NCI-H69 (cell line): ENCODE measurements around the gene C6orf15.

Experiments
- DNase-seq: peaks from one replicate; lab custom pipeline; 2025; lab: John Stamatoyannopoulos, UW

The C6orf15 gene

DNA sequence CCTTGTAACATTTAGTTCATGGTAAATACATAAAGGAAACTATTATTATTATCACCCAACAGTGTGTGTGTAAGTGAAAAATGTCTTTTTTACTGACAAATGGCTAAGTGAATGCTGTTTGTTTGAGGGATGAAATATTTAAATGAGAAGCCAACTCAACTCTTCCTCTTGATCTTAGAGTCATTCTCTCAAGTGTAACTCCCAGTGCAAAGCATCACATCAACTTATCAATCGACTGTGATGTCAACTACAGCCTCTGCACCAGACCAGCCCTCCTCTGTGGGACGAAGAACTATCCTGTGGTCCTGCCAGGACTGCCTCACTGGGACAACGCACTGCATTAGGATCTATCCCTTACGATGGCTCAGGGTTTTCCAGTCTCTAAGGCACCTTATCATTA, 5.3 kb downstream of the C6orf15 start:
- DNase-seq = no peak

GRCh38 chr6:31103136-31103535, 9.2 kb downstream of the C6orf15 start:
- no peak for DNase-seq

- DNase-seq = no peak
Observed at GRCh38 chr6:31098449-31098938, 13.9 kb downstream of the C6orf15 start.

GRCh38 chr6:31096656-31097055, 15.7 kb downstream of the C6orf15 start:
- DNase-seq = no peak

DNA sequence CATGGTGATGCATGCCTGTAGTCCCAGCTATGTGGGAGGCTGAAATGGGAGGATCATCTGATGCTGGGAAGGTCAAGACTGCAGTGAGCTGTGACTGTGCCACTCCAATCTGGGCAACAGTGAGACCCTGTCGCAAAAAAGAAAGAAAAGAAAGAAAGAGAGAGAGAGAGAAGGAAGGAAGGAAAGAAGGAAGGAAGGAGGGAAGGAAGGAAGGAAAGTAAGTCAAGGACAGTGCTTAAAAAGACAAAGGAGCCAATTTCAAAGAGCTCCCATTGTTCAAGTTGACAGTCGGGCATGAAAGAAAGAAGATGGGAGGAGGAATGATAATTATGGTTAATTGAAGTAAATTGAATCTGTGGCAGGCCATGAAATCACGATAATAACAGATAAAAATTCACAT, 16.2 kb downstream of the C6orf15 start:
- no peak for DNase-seq

GRCh38 chr6:31094389-31094881, 17.9 kb downstream of the C6orf15 start:
- peak; percentile 25 for DNase-seq

GRCh38 chr6:31092769-31093505, 19.4 kb downstream of the C6orf15 start:
- DNase-seq = no peak

- DNase-seq = no peak
Observed at GRCh38 chr6:31092238-31092637, 20.1 kb downstream of the C6orf15 start.

- no peak for DNase-seq
Observed at GRCh38 chr6:31091680-31092079, 20.7 kb downstream of the C6orf15 start.

GRCh38 chr6:31090973-31091364, 21.4 kb downstream of the C6orf15 start:
- DNase-seq = no peak

DNA sequence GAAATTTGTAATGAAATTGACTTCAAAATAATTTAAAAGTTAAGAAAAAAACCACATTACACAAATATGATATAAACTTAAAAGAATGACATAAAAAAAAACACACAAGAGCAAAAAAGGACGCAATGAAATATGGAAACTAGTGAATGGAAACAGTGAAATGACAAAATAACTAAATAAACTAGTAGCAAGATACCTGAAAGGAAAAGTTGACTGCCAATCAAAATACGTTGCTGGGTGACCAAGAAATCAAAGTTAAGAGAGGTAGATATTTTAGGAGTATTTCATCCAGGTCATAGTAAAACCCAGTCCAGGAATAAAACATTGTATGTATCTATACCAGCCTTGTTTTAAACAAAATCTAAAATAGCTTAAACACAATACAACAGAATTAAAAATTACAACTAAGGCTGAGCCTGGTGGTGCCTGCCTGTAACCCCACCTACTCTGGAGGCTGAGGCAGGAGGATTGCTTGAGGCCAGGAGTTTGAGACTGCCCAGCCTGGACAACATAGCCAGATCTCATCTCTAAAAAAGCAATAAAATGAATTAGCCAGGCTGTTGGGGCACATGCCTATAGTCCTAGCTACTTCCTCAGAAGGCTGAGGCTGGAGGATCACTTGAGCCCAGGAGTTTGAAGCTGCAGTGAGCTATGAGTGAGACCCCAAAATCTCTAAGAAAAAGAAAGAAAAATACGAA, 22.0 kb downstream of the C6orf15 start:
- DNase-seq = no peak

GRCh38 chr6:31087494-31088089, 24.8 kb downstream of the C6orf15 start:
- peak; percentile 84 for DNase-seq

DNA sequence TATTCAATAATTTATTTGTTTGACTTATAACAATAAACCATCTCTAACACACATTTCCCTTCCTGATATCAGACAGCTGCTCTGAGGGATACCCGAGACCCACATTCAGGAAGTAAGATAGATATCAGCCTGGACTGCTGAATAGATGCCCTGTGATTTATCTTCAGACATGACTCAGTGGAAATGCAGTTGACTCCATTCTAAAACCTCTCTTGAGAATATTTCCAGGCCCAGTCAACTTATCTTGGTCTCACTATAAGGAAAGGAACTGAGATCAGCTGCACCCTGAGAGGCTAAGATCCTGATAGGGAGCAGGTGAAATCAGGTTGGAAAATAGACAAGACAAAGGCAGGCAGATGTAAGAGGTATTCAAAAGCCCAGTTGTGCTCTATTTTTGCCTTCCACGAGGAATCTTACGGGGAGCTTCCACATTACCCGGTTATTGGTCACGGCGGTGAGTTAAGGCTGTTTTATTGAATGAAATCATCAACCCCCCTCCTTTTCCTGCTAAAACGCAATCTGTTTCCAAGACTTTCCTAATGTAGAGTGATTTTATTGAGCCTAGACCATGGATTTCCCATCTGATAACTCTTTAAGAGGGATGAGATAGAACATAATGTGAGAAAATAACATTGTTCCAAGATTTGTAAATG, 25.5 kb downstream of the C6orf15 start:
- DNase-seq = no peak

DNA sequence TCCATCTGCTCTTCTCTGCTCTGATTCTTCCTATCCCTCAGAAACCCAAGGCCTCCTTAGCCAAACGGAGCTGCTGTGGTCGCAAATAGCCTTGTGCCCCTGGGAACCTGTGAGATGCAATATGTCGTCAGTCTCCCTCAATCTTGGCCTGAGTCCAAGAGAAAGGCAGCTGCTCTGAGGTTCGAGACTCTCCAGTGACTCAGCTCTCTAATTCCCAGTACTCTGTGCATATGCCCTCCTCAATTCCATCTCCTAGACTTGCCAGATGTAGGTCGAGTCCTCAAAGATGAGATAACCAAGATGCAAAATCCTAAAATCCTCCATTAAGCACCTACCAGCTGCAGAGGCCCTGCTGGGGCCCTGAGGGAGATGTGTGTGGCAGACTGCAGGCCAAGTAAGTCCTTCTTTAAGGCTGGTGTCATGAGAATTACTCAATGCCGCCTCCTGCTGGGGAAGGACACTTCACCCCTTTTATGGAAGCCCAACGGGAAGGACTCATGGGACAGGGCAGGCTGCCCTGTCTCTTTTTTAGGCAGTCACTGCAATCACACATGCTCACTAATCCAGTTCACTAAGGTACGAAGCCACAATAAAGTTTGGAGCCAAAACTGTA, 28.5 kb downstream of the C6orf15 start:
- peak; percentile 86 for DNase-seq

- no peak for DNase-seq
Observed at GRCh38 chr6:31081872-31082271, 30.5 kb downstream of the C6orf15 start.

- DNase-seq = peak; percentile 75
Observed at GRCh38 chr6:31079656-31080261, 32.6 kb downstream of the C6orf15 start.

GRCh38 chr6:31076611-31077010, 35.8 kb downstream of the C6orf15 start:
- peak; percentile 14 for DNase-seq

GRCh38 chr6:31075528-31075927, 36.8 kb downstream of the C6orf15 start:
- no peak for DNase-seq

DNA sequence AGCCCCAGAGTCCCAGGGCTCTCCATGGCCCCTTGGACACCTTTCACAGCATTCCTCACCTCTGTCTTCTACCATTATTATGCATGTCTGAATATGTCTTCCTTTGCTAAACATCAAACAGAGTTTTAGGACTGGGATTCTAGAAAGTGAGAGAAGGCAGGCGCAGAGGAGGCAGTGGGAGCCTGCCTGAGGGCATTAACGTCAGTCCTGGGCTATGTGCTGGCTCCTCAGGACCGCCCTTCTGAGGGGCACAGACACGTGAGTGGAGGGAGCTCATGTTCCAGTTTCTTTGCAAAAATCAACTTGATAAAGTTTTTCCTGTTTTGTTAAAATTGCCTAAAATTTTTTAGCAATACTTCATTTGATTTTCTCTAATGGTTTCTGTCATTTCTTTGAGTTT, 38.0 kb downstream of the C6orf15 start:
- DNase-seq = no peak

GRCh38 chr6:31070711-31071197, 41.6 kb downstream of the C6orf15 start:
- DNase-seq = peak; percentile 57

GRCh38 chr6:31068669-31069340, 43.6 kb downstream of the C6orf15 start:
- DNase-seq = peak; percentile 89
